Stimulated activated CD4-positive, alpha-beta T cell treated with anti-CD3 and anti-CD28 coated beads, Interleukin-1b, Interleukin-23, amount 100 ng/mL, for 1 hour (primary cell): Measurements from ENCODE around the gene CFAP97D1.

ENCODE experiments used
- DNase-seq, 2 donors: peaks; one replicate each; pipeline ENCODE4 v3.0.0-alpha.2; 2020; ENCODE audit warnings: low read depth in 2 of 2

CFAP97D1 gene

DNA sequence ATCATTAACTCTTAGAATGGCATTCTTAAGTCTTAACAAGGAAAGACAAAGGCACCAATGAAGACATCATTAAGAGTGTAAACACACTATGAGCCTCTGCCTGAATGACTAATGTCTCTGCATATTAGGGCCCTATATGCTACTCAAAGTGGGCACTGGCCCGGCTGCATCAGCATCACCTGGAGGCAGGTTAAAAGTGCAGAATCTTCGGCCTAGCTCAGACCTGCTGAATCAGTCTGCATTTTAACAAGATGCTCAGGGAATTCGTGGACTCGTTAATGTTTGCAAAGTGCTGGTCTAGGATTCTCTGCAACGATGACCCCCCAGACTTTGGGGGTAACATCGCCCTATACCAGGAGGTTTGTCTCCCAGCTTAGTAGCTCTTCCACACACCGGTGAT, 46.0 kb downstream of the CFAP97D1 start:
- no peak for DNase-seq

DNA sequence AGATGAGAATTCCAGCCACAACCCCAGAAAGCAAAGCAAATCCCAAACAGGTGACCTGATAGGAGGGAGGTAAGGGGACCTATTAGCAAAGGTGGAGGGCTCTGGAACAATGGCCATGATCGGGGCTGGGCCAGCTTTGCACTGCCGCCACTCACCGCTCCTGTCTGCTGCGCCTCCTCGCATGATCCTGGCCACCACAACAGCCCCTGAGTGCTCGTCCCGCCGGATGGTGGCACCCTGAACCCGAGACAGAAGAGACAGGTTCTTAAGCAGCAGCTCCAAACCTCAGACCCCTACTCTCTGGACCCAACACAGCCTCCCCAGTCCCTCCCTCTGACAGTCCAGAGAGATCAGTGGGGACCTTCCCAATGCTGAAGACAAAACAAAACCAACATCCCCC, 47.4 kb downstream of the CFAP97D1 start:
- DNase-seq = no peak

DNA sequence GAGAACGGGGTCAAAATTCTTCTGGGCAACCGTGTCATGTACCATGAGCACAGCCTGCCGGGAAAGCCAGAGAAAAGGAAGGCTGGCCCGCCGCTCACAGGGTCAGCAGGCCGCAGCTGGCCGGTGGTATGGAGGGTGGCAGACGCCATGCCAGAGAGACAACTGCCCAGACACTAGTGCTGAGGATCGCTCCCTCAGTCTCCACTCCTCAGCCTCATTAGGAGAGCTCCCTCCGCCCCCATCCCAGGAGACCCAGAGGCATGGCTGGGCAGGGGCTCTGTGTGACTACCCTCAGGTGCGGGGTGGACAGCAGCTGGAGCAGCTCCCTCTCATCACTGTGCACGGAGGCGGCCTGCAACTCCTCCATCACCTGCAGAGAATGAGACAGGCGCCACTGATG, 49.5 kb downstream of the CFAP97D1 start:
- DNase-seq = no peak

DNA sequence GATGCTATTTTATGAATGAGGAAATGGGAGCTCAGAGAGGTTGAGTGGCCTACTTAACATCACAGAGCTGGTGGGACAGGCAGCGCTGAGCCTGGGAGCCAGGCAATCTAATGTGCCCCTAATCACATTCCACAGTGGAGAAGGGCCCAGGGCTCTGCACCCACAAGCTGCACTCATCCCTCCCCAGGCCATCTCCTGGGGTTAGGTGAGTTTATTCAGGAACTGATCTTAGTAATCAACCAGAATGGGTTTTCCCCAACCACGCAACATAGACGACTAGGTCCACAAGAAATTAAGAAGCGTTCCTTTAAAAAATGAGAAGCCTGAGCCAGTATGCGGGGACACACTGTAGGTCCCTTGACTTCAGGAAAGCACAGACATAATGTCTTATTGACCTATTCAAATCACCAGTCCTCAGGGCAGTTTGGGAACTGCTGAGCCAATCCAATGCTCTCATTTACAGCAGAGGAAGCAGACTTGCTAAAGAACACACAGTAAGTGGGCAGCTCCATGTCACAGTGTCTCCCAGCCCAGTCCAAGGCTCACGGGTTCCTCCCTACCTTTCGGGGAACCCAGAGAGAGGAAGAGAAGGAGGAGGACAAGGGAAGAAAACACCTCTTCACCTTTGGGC, 50.4 kb downstream of the CFAP97D1 start:
- DNase-seq = no peak

DNA sequence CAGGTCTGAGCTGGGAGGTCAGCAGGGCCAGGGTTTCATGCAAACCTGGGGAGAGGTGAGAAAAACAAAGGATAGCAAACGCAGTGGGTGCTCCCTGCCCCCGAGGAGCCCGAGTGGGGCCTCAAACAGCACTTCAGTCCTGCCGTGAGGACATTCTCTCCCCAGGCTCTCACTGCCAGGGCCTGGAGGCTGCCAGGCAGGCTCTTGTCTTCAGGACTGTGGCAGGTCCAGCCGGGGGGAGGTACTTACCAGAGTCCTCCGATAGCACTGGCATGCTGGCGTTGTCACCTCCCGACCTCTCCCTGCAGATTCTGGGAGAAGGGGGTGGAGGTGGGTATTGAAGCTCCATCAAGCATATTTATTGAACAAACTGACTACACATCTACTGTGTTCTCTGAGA, 51.4 kb downstream of the CFAP97D1 start:
- DNase-seq = no peak

DNA sequence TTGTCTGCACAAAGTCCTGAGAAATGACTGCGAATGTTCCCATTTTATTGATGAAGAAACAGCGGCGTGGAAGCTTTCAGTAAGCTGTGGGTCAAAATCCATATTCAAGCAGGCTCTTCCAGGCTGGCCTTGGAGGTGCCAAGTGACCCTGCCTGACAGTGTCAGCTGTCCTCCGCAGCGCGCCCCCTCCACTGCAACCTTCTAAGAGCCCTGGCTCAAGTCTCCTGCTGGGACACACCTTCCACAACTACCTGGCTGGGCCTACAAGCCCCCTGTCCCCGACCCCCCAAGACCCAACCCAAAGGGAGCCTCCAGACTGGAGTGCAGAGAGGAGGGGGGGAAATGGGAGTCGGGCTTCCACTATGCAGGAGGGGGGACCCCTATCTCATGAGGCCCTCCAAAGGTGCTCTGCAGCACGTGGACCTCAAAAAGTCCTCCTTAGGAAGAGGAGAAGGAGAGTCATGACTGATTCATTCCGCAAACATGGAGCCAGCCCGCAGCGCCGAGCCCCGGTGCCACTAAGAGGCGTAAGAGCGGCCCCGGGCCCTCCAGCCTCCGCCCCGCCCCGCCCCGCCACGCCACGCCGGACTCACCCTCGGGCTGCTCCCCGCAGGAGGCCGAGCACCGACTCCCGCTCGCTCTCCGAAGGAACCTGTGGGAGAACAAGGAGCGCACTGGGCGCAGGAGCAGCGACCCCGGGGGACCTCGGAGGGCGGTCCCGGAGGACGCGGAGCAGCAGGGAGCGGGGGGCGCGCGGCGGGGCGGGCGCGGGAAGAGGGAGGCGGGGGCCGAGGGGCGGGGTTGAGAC, 52.1 kb downstream of the CFAP97D1 start:
- DNase-seq = no peak

DNA sequence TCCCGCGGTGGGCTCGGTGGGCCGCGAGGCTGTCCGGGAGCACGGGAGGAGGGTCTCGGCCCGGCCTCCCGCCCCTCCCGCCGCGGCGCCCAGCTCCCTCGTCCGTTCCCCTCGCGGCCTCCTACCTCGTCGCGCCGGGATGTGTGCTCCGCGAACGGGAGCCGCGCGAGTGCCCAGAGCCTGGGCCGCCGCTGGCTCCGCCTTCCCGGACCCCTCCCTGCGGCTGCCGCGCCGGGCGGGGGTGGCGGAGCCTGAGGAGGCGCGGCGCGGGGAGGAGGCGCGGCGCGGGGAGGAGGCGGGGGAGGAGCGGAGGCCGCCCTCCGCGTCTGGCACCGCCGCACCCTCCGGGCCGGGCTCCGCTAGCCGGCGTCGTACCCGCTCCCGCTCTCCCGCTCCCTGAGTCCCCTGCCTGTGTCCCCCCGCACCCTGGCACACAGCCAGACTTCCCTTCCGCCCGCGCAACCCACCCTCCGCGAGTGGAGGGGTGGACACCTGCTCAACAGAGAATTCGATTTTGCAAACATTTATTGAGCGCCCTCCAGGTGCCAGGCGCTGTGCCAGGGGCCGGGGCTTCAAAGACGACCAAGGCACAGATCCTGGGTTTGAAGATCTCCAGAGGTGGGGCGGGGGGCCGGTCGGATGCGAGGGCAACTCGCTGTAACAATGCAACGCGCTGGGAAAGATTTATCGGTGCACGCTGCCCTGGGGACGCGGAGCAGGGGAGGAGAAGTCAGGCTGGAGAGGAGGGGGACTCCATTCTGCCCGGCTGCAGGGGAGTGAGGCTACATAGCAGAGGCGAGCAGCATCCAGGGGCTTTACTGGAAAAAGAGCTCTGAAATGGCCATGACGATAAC, 53.0 kb downstream of the CFAP97D1 start, which contains the start of gene MPP3:
TSS of gene MPP3 (minus strand) at position 171 of the 854 bp plus-strand sequence. CDS start 1,240 bp downstream, outside the sequence.
- peak in 1 of 2 donors; percentile 29 for DNase-seq

DNA sequence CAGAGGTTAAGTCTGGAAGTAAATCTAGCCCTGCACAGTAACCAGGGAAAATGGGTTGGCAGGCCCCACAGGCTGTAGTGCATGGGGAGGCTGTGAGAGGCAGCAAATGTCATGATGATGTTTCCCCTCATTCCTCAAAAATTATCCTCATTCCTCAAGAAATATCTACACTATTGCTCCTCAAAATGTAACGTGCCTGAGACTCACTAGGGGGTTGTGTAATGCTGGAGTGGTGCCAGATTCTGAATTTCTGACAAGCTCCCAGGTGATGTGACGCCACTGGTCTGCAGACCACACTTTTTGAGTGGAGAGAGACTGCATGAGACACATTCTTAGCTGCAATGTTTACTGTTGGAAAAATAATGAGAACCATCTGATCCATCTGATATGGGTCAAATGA, 53.9 kb downstream of the CFAP97D1 start:
- no peak for DNase-seq
